Loucy (cell line): ENCODE results near the gene PPP2R5C.

Source experiments
- H2AFZ ChIP-seq: fragments of 200-600 bp; sonication (generic); 2 replicates; pipeline ENCODE4 v1.6.0; 2016; ENCODE audit warnings: antibody characterized with exemption, mild to moderate bottlenecking, low read length, moderate library complexity
- H3F3A ChIP-seq: fragments of 200-600 bp; 2 replicates; pipeline ENCODE4 v1.6.0; 2016; ENCODE audit warnings: antibody characterized with exemption, low read depth, mild to moderate bottlenecking
- H3K27me3 ChIP-seq: fragments of 200-600 bp; sonication (generic); 2 replicates; pipeline ENCODE4 v1.6.1; 2014; ENCODE audit warnings: low read length, mild to moderate bottlenecking; ENCODE audit not compliant: insufficient read depth, poor library complexity, severe bottlenecking
- H3K36me3 ChIP-seq: fragments of 200-600 bp; sonication (generic); 2 replicates; pipeline ENCODE4 v1.6.1; 2016; ENCODE audit warnings: low read length; ENCODE audit not compliant: insufficient read depth
- H3K4me1 ChIP-seq: fragments of 200-600 bp; sonication (generic); 2 replicates; pipeline ENCODE4 v1.5.1; 2014; ENCODE audit warnings: low read length, mild to moderate bottlenecking; ENCODE audit not compliant: insufficient read depth, poor library complexity, severe bottlenecking
- H3K4me2 ChIP-seq: fragments of 200-600 bp; sonication (generic); 2 replicates; pipeline ENCODE4 v1.6.0; 2014; ENCODE audit warnings: antibody characterized with exemption, low read length, low read depth, mild to moderate bottlenecking; ENCODE audit not compliant: poor library complexity, severe bottlenecking
- H3K4me3 ChIP-seq: fragments of 200-600 bp; sonication (generic); 2 replicates; pipeline ENCODE4 v1.5.1; 2014; ENCODE audit warnings: low read length, mild to moderate bottlenecking, mixed read lengths; ENCODE audit not compliant: poor library complexity, severe bottlenecking
- H3K79me2 ChIP-seq: fragments of 200-600 bp; sonication (generic); 2 replicates; pipeline ENCODE4 v1.6.1; 2014; ENCODE audit warnings: low read length; ENCODE audit not compliant: insufficient read depth
- H3K9ac ChIP-seq: fragments of 200-600 bp; sonication (generic); 2 replicates; pipeline ENCODE4 v1.6.0; 2014; ENCODE audit warnings: mild to moderate bottlenecking, low read depth, low read length, moderate library complexity; ENCODE audit not compliant: poor library complexity, severe bottlenecking
- H3K9me2 ChIP-seq: fragments of 200-600 bp; sonication (generic); replicated peaks from 2 replicates; pipeline ENCODE4 v1.6.1; 2016; ENCODE audit warnings: low read depth, low read length, mixed read lengths
- H3K9me3 ChIP-seq: fragments of 200-600 bp; sonication (generic); 2 replicates; pipeline ENCODE4 v1.6.1; 2014; ENCODE audit warnings: mild to moderate bottlenecking, antibody characterized with exemption, low read length, low read depth; ENCODE audit not compliant: insufficient read depth
- H4K20me1 ChIP-seq: fragments of 200-600 bp; sonication (generic); 2 replicates; pipeline ENCODE4 v1.6.0; 2014; ENCODE audit warnings: antibody characterized with exemption, low read length, mild to moderate bottlenecking; ENCODE audit not compliant: insufficient read depth, poor library complexity, severe bottlenecking
- CTCF ChIP-seq: fragments of 200-600 bp; sonication (generic); conservative IDR thresholded peaks from 2 replicates; pipeline ENCODE4 v1.5.1; 2014; ENCODE audit warnings: mild to moderate bottlenecking, antibody characterized with exemption, low read length
- EZH2phosphoT487 ChIP-seq: fragments of 200-600 bp; IDR thresholded peaks from 2 replicates; pipeline ENCODE4 v1.6.1; 2018; ENCODE audit warnings: antibody characterized with exemption, mild to moderate bottlenecking, moderate library complexity, borderline replicate concordance

The PPP2R5C gene

DNA sequence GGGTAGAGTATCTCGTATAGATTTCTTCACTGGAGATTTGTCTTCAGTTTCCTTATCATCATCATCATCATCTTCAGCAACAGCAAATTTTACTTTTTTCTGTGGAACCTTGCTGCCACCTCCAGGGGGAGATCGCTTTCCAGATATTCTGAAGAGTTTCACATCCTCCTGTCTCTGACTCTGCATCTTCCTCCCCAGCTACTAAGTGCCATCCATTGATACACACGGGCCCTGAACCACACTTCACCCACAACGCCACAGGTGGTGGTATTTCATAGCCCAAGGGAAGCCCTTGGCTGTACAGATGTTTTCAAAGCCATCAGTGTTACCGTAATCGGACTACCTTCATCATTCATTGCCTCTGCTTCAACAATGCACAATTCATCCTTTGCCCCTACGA, 82.2 kb downstream of the PPP2R5C start:
- H2AFZ ChIP-seq = no peak overlapping the region
- no peak overlapping the region for H3K4me2 ChIP-seq
- H3K9me2 ChIP-seq = no peaks in the 10 kb centered on the region
- peaks cover 23% of the 10 kb centered on the region; the same call in 1 of the 2 replicates for H3K36me3 ChIP-seq
- H3K4me3 ChIP-seq = no peak overlapping the region
- no peaks in the 10 kb centered on the region for H3K27me3 ChIP-seq
- TF ChIP-seq EZH2phosphoT487 (no peak), CTCF (peak; percentile 71)
- H3K79me2 ChIP-seq = peaks cover 98% of the 10 kb centered on the region
- H3K4me1 ChIP-seq = peaks cover 28% of the 10 kb centered on the region
- H3K9me3 ChIP-seq = no peaks in the 10 kb centered on the region
- peaks cover 86% of the 10 kb centered on the region for H4K20me1 ChIP-seq
- H3F3A ChIP-seq = no peaks in the 10 kb centered on the region
- H3K9ac ChIP-seq = no peak overlapping the region

- TF ChIP-seq CTCF = no peak
- TF ChIP-seq EZH2phosphoT487 = no peak
- H4K20me1 ChIP-seq = peaks cover 86% of the 10 kb centered on the region
- no peaks in the 10 kb centered on the region for H3K9me2 ChIP-seq
- H3K27me3 ChIP-seq = no peaks in the 10 kb centered on the region
- H3K4me2 ChIP-seq = no peak overlapping the region
- peaks cover 25% of the 10 kb centered on the region for H3K4me1 ChIP-seq
- H3F3A ChIP-seq = no peaks in the 10 kb centered on the region
- no peak overlapping the region for H2AFZ ChIP-seq
- H3K79me2 ChIP-seq = peaks cover 100% of the 10 kb centered on the region
- no peak overlapping the region for H3K9ac ChIP-seq
- no peak overlapping the region for H3K4me3 ChIP-seq
- no peaks in the 10 kb centered on the region for H3K9me3 ChIP-seq
- peaks cover 23% of the 10 kb centered on the region; the same call in 1 of the 2 replicates for H3K36me3 ChIP-seq
Observed at GRCh38 chr14:101844219-101844618, 82.7 kb downstream of the PPP2R5C start.

DNA sequence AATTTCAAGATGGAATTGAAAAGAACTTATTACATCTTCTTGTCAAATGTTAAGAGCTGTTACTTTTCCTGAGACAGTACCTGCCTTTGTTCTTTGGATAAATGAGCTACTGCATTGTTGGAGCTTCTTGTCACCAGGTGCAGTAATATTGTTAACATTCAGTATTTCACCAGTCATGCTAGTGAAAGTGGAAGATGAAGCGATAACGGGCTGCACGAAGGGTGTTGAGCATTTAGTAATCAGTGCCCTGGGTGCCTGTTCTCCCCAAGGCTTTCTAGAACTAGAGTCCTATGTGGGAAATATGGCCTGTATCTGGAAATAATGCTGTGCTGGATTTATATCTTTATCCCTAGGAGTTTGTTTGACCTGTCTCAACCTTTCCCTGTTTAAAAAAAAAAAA, 83.2 kb downstream of the PPP2R5C start:
- peaks cover 86% of the 10 kb centered on the region for H4K20me1 ChIP-seq
- no peaks in the 10 kb centered on the region for H3K9me2 ChIP-seq
- H3K9me3 ChIP-seq = no peaks in the 10 kb centered on the region
- no peak overlapping the region for H3K4me2 ChIP-seq
- H3K79me2 ChIP-seq = peaks cover 100% of the 10 kb centered on the region
- peaks cover 19% of the 10 kb centered on the region for H3K4me1 ChIP-seq
- H3K4me3 ChIP-seq = no peak overlapping the region
- no peak overlapping the region for H2AFZ ChIP-seq
- TF ChIP-seq EZH2phosphoT487 = no peak
- TF ChIP-seq CTCF = no peak
- no peaks in the 10 kb centered on the region for H3F3A ChIP-seq
- no peak overlapping the region for H3K9ac ChIP-seq
- H3K27me3 ChIP-seq = no peaks in the 10 kb centered on the region
- H3K36me3 ChIP-seq = peaks cover 23% of the 10 kb centered on the region; the same call in 1 of the 2 replicates
